KOPT-K1 (cell line): Measurements from ENCODE around the gene PRKCE.

Source experiments
- H3K27ac ChIP-seq: fragments of 200-600 bp; sonication (generic); 2 replicates; pipeline ENCODE4 v1.5.1; 2016; ENCODE audit warnings: antibody characterized with exemption, mild to moderate bottlenecking, low read depth, low read length; ENCODE audit not compliant: poor library complexity, severe bottlenecking
- H3K36me3 ChIP-seq: fragments of 200-600 bp; sonication (generic); 2 replicates; pipeline ENCODE4 v1.5.1; 2017; ENCODE audit warnings: antibody characterized with exemption, mild to moderate bottlenecking, low read length, moderate library complexity; ENCODE audit not compliant: insufficient read depth
- H3K9me3 ChIP-seq: fragments of 200-600 bp; sonication (generic); 2 replicates; pipeline ENCODE4 v1.5.1; 2017; ENCODE audit warnings: antibody characterized with exemption, low read length, mild to moderate bottlenecking; ENCODE audit not compliant: insufficient read depth, poor library complexity, severe bottlenecking

The PRKCE gene

GRCh38 chr2:45789317-45789716 lies 137.8 kb downstream of the PRKCE start:
- Histone ChIP-seq H3K9me3 (no peaks in the 10 kb centered on the region), H3K36me3 (no peaks in the 10 kb centered on the region), H3K27ac (no peak overlapping the region)

- Histone ChIP-seq H3K9me3 (no peaks in the 10 kb centered on the region), H3K27ac (no peak overlapping the region), H3K36me3 (no peaks in the 10 kb centered on the region)
Measured at GRCh38 chr2:45789961-45790723, 138.7 kb downstream of the PRKCE start.

GRCh38 chr2:45793305-45793962 lies 142.0 kb downstream of the PRKCE start:
- Histone ChIP-seq H3K27ac (no peak overlapping the region), H3K9me3 (no peaks in the 10 kb centered on the region), H3K36me3 (no peaks in the 10 kb centered on the region)

GRCh38 chr2:45794134-45794617 lies 142.7 kb downstream of the PRKCE start:
- Histone ChIP-seq H3K27ac (no peak overlapping the region), H3K9me3 (no peaks in the 10 kb centered on the region), H3K36me3 (no peaks in the 10 kb centered on the region)

GRCh38 chr2:45796500-45796899 lies 145.0 kb downstream of the PRKCE start:
- Histone ChIP-seq H3K36me3 (no peaks in the 10 kb centered on the region), H3K27ac (no peak overlapping the region), H3K9me3 (no peaks in the 10 kb centered on the region)

- Histone ChIP-seq H3K27ac (no peak overlapping the region), H3K36me3 (no peaks in the 10 kb centered on the region), H3K9me3 (no peaks in the 10 kb centered on the region)
Measured at GRCh38 chr2:45797451-45798230, 146.2 kb downstream of the PRKCE start.

- no peaks in the 10 kb centered on the region for H3K9me3 ChIP-seq
- no peak overlapping the region for H3K27ac ChIP-seq
Measured at GRCh38 chr2:45799679-45800381, 148.4 kb downstream of the PRKCE start.

GRCh38 chr2:45802499-45803138 lies 151.1 kb downstream of the PRKCE start:
- Histone ChIP-seq H3K36me3 (no peaks in the 10 kb centered on the region), H3K27ac (no peak overlapping the region), H3K9me3 (no peaks in the 10 kb centered on the region)

More at GRCh38 chr2:45799679-45800381, 148.4 kb downstream of the PRKCE start:
- H3K36me3 ChIP-seq: no peaks in the 10 kb centered on the region

GRCh38 chr2:45804987-45805755 lies 153.7 kb downstream of the PRKCE start:
- no peaks in the 10 kb centered on the region for H3K36me3 ChIP-seq
- H3K27ac ChIP-seq: no peak overlapping the region
- no peaks in the 10 kb centered on the region for H3K9me3 ChIP-seq

GRCh38 chr2:45806563-45807358 lies 155.3 kb downstream of the PRKCE start:
- H3K27ac ChIP-seq: no peak overlapping the region
- H3K36me3 ChIP-seq: no peaks in the 10 kb centered on the region
- no peaks in the 10 kb centered on the region for H3K9me3 ChIP-seq

GRCh38 chr2:45808294-45808800 lies 156.9 kb downstream of the PRKCE start:
- Histone ChIP-seq H3K36me3 (no peaks in the 10 kb centered on the region), H3K9me3 (no peaks in the 10 kb centered on the region), H3K27ac (no peak overlapping the region)

GRCh38 chr2:45809205-45809604 lies 157.7 kb downstream of the PRKCE start:
- no peak overlapping the region for H3K27ac ChIP-seq
- H3K36me3 ChIP-seq: no peaks in the 10 kb centered on the region
- H3K9me3 ChIP-seq: no peaks in the 10 kb centered on the region

GRCh38 chr2:45812011-45812500 lies 160.6 kb downstream of the PRKCE start:
- Histone ChIP-seq H3K9me3 (no peaks in the 10 kb centered on the region), H3K27ac (no peak overlapping the region), H3K36me3 (no peaks in the 10 kb centered on the region)
